ENCODE data around the gene CELSR1.
"Not testable (repeated sequence)": the region's sequence is repeated elsewhere in the genome, so short reads cannot be mapped to it uniquely, and the experiment has no call there.

The CELSR1 gene

GRCh38 chr22:46479046-46479445, 58.4 kb downstream of the CELSR1 start:
- no peak for DNase-seq

GRCh38 chr22:46478083-46478551, 59.3 kb downstream of the CELSR1 start:
- no peak for DNase-seq

GRCh38 chr22:46476547-46476941, 60.9 kb downstream of the CELSR1 start:
- DNase-seq, result no peak

- no peak for DNase-seq
These were observed 63.4 kb downstream of the CELSR1 start for GRCh38 chr22:46473896-46474557.

- no peak for DNase-seq
These were observed 64.2 kb downstream of the CELSR1 start for GRCh38 chr22:46473021-46473779.

- no peak for DNase-seq
These were observed 64.8 kb downstream of the CELSR1 start for GRCh38 chr22:46472722-46473016.

GRCh38 chr22:46471901-46472721, 65.3 kb downstream of the CELSR1 start:
- DNase-seq, result no peak

- DNase-seq, result not testable (repeated sequence)
These were observed 66.1 kb downstream of the CELSR1 start for GRCh38 chr22:46471330-46471729.

- DNase-seq, result no peak
These were observed 67.7 kb downstream of the CELSR1 start for GRCh38 chr22:46469711-46470110.

- DNase-seq, result no peak
These were observed 70.4 kb downstream of the CELSR1 start for GRCh38 chr22:46467006-46467405.

GRCh38 chr22:46466255-46466676, 71.2 kb downstream of the CELSR1 start:
- no peak for DNase-seq

- no peak for DNase-seq
These were observed 71.6 kb downstream of the CELSR1 start for GRCh38 chr22:46465793-46466192.

- DNase-seq, result no peak
These were observed 72.1 kb downstream of the CELSR1 start for GRCh38 chr22:46465345-46465720.

- no peak for DNase-seq
These were observed 72.6 kb downstream of the CELSR1 start for GRCh38 chr22:46464701-46465344.

GRCh38 chr22:46464296-46464695, 73.1 kb downstream of the CELSR1 start:
- DNase-seq, result no peak

- DNase-seq, result no peak
These were observed 73.8 kb downstream of the CELSR1 start for GRCh38 chr22:46463435-46464227.

- no peak for DNase-seq
These were observed 74.6 kb downstream of the CELSR1 start for GRCh38 chr22:46462726-46463371.

GRCh38 chr22:46461566-46462180, 75.7 kb downstream of the CELSR1 start:
- DNase-seq, result no peak

- no peak for DNase-seq
These were observed 76.6 kb downstream of the CELSR1 start for GRCh38 chr22:46460857-46461256.

GRCh38 chr22:46459347-46460065, 77.9 kb downstream of the CELSR1 start:
- no peak for DNase-seq

- no peak for DNase-seq
These were observed 78.9 kb downstream of the CELSR1 start for GRCh38 chr22:46458525-46458924.
